ENCODE data around the gene SPATA24.
"Not testable (repeated sequence)": the region's sequence is repeated elsewhere in the genome, so short reads cannot be mapped to it uniquely, and the experiment has no call there.

- not testable (repeated sequence) for TF ChIP-seq CTCF (IDR thresholded peaks at IDR 0.05; ENCODE audit: borderline replicate concordance, extremely low read depth, low read length, poor library complexity, severe bottlenecking); EZH2 (IDR thresholded peaks at IDR 0.05; ENCODE audit: borderline replicate concordance, low read depth, low read length, severe bottlenecking)
Observed at GRCh38 chr5:139347863-139348262, 56.0 kb downstream of the SPATA24 start.
